Esophagus mucosa (tissue), 1 donor: ENCODE data around the gene DDX39B. TPM values are rescaled to one million over a fixed set of nuclear protein-coding genes. Genes with fewer than 3 reads are reported as not detected.
"Not testable (repeated sequence)": the region's sequence is repeated elsewhere in the genome, so short reads cannot be mapped to it uniquely, and the experiment has no call there.

ENCODE experiments used
- ATAC-seq: fragments of 200-7000 bp; cut with Tn5 transposase; one replicate; pipeline ENCODE4 v1.9.1; 2020
- total RNA-seq: library from RNA; stranded (reverse); gene quantifications from one replicate; pipeline ENCODE4 v1.2.4, GENCODE V29; 2023
- donor health status: DM: yes; HTN: yes; CAD: no.

Gene DDX39B
- total RNA-seq, 1 donor from 2014 or later, result 174 TPM

GRCh38 chr6:31575335-31575901 is 33.6 kb upstream of the DDX39B start, which contains the start of gene TNF:
TSS of gene TNF (plus strand) at chr6:31575565. CDS start at chr6:31575742, 177 bp downstream.
- peak; percentile 23 for ATAC-seq

- no peak for ATAC-seq
These were observed 32.6 kb upstream of the DDX39B start for GRCh38 chr6:31574106-31575061.

- no peak for ATAC-seq
These were observed 31.7 kb upstream of the DDX39B start for GRCh38 chr6:31573239-31574105.

- ATAC-seq, result peak; percentile 33
These were observed 30.5 kb upstream of the DDX39B start, which contains the start of gene LTA for GRCh38 chr6:31572041-31572911. TSS of gene LTA (plus strand) at chr6:31572289. CDS start at chr6:31572743, 454 bp downstream.

GRCh38 chr6:31569861-31570536 is 28.2 kb upstream of the DDX39B start:
- no peak for ATAC-seq

DNA sequence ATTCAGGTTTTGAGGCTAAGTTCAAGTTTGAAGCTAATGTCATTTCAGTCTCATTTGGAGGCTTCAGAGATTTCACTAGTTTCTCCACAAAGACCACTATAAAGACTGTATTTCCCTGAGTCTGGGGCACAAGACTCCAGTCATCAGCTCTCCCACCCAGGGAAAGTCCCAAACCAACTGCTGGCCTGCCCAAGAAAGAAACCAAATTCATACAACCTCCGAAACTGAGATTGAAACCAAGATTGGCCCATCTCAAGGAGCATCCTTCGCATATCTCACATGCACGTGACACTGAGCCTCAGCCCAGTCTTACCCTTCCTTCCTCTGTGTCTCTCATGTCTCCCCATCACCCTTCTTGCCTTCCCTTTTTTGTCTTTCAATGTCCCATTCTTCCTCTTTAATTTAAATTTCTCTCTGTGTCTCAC is 26.7 kb upstream of the DDX39B start:
- ATAC-seq, result peak; percentile 31

DNA sequence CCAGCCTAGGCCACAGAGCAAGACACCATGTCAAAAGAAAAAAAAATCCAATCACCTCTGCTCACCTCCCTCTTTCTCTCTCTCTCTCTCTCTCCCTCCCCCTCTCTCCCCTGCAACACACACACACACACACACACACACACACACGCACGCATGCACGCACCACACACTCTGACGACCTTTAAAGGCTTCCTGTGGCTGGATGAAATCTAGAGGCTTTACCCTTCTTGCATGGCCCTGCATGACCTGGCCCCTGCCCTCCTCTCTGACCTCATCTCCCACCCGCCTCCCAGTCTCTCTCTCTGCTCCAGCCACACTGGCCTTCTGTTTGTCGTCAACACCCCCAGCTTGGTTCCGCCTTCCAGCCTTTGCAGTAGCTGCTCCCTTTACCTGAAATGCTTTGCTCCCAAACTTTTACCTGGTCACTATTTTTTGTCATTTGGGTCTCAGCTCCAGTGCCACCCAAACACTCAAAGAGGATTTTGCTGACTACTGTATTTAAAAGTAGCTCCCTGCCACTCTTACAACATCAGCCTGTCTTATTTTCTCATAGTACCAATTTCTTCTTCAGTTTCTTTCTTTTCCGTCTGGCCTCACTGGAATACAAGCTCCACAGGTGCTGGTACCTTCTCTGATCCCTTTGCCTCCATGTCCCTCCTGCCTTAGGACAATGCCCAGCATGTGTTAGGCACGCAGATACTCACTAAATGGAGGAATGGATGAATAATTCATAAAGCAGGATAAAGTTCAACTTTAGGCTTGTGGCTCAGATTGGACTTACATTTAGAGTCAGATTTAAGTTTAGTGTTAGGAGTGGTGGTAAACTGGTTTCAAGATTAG is 25.9 kb upstream of the DDX39B start:
- ATAC-seq, result no peak

DNA sequence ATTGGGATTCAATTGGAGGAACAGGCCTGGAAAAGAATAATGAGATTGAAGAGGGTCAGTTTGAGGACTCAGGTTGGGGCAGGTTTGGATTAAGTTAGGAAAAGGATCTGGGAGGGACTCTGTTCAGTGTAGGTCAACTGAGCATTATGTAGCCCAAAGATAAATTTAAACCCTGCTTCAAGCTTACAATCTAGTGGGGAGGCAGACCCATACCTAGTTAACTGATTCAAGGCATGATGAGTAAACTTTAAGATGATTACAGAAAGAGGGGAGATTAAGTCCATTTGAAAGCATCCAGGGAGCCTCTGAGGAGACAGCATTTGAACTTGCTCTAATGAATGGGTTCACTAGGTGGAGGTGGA is 18.9 kb upstream of the DDX39B start:
- ATAC-seq, result no peak

GRCh38 chr6:31559958-31560696 is 18.3 kb upstream of the DDX39B start:
- peak; percentile 66 for ATAC-seq

DNA sequence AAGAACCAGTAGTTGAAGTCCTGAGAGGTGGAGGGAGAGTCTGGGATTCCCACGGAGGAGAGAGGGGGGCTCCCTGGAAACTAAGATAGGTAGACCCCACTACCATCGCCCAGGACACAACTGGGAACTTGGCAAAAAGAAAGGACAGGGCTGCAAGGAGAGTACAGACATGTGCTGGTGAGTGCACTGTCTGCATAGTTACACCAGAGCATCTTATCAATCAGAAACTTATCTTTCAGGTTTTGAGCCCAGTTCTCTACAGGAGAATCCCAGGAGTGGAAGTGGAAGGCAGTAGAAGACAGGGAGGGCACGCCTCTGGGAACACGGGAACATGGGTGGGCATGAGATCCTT is 17.8 kb upstream of the DDX39B start:
- ATAC-seq, result no peak

- ATAC-seq, result peak; percentile 30
These were observed 17.1 kb upstream of the DDX39B start for GRCh38 chr6:31558631-31559500.

DNA sequence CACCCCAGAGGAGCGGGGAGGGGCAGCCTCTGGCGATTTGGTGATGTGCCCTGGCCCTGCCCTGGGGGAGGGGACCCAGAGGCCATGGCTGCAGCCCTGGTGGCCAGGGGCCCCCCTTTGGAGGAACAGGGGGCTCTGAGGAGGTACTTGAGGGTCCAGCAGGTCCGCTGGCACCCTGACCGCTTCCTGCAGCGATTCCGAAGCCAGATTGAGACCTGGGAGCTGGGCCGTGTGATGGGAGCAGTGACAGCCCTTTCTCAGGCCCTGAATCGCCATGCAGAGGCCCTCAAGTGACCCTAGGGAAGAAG is 16.5 kb upstream of the DDX39B start:
- ATAC-seq, result no peak

DNA sequence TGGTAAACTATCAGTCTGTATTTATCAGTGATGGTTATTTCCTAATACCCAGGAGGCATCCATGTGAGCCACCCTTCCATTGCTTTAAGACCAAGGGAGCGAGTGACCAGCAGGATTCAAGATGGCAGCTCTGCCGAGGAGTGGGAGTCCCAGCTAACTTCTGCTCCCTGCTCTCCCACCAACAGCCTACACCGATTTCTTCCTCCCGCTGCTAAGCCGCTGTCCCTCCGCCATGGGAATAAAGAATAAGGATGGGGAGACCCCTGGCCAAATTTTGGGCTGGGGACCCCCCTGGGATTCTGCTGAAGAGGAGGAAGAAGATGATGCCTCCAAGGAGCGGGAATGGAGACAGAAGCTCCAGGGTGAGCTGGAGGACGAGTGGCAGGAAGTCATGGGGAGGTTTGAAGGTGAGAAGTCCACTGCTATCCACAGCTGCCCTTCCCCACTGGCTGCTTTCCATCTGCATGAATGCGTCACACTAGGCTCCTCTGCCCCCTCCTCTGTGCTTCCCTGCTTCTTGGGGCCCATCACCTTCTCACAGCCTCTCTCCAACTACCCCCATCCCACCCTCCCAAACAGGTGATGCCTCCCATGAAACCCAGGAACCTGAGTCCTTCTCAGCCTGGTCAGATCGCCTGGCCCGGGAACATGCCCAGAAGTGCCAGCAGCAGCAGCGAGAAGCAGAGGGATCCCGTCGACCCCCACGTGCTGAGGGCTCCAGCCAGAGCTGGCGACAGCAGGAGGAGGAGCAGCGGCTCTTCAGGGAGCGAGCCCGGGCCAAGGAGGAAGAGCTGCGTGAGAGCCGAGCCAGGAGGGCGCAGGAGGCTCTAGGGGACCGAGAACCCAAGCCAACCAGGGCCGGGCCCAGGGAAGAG is 15.9 kb upstream of the DDX39B start:
- no peak for ATAC-seq

DNA sequence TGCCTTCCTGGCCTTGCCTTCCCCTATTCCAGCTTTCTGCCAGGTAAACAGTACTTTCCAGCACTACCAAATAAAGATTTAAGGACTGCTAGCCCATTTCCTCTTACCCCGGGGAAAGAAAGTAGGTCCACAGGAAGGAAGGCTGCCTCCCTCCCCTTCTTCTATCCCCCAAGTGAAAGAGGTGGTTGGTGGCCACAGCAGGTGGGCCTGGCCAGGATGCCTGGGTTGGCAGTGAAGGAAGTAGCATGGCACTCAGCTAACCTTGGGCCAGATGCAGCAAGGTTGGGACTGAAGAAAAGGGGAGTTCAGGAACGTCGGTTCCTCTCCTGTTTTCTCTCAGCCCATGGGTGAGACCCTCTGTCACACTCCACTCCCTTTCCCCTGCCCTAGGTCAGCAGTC is 14.5 kb upstream of the DDX39B start:
- ATAC-seq, result no peak

DNA sequence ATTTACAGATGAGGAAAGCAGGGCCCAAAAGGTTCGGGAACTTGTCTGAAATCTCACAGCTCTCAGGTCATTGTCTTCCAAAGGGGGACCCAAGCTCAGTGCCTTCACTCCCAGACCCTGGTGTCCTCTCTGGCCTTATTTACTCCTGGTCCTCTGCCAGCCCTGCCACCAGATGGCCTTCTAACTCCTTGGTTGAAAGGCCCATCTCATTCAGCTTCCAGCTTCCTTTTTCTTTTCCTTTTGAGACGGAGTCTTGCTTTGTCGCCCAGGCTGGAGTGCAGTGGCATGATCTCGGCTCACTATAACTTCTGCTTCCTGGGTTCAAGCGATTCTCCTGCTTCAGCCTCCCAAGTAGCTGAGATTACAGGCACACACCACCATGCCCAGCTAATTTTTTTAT is 9.6 kb upstream of the DDX39B start:
- ATAC-seq, result not testable (repeated sequence)

DNA sequence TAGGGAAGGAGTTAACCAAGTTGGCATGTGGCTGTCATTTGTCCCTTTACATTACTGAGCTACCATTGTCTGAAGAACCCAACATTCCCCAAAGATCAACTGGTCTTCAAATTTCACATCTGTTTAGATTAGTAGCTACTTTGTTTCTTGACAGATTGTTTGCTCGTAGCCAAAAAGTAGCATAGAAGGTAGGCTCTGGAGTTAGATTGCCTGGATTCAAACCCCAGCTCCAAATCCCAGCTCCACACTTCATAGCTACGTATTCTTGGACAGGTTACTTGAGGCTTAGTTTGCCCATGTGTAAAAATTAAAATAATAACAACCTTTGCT is 6.7 kb upstream of the DDX39B start:
- ATAC-seq, result no peak

- no peak for ATAC-seq
These were observed 6.1 kb upstream of the DDX39B start for GRCh38 chr6:31547727-31548543.
